ENCODE results near the gene XYLT2. TPM values are rescaled to one million over a fixed set of nuclear protein-coding genes. Genes with fewer than 3 reads are reported as not detected.
"Not testable (repeated sequence)": the region's sequence is repeated elsewhere in the genome, so short reads cannot be mapped to it uniquely, and the experiment has no call there.

The XYLT2 gene
- total RNA-seq, 1 experiment from 2014 or later, result 75.8 TPM

- H3K4me3 Mint-ChIP-seq (ENCODE audit: unreplicated experiment), result no peak overlapping the region
- H3K4me1 Mint-ChIP-seq (ENCODE audit: low read depth, unreplicated experiment), result no peaks in the 10 kb centered on the region
- POLR2A ChIA-PET, result interaction anchor here (0.6 kb wide), 1 partner anchor 554 kb away, joined by 3 read pairs; the partner anchor contains the start of gene TOB1
Measured at GRCh38 chr17:50312308-50312707, 33.6 kb upstream of the XYLT2 start.

GRCh38 chr17:50314456-50315011 lies 31.4 kb upstream of the XYLT2 start:
- Mint-ChIP-seq H3K4me3 (ENCODE audit: unreplicated experiment) (no peak overlapping the region), H3K27ac (ENCODE audit: unreplicated experiment) (no peak overlapping the region), H3K27me3 (ENCODE audit: insufficient read depth, unreplicated experiment) (peaks cover 8% of the 10 kb centered on the region), H3K36me3 (ENCODE audit: insufficient read depth, unreplicated experiment) (no peaks in the 10 kb centered on the region), H3K4me1 (ENCODE audit: low read depth, unreplicated experiment) (no peaks in the 10 kb centered on the region), H3K9me3 (ENCODE audit: unreplicated experiment) (no peaks in the 10 kb centered on the region)
- BruUV-seq (replicated peaks), result no TSS peak
- H3K4me1 ChIP-seq, result peaks cover 19% of the 10 kb centered on the region
- POLR2A ChIA-PET, result no interaction called here
- TF ChIP-seq CTCF (IDR thresholded peaks at IDR 0.05; ENCODE audit: insufficient read depth in 1 of 2, low read depth in 1 of 2, low read length in 1 of 2, severe bottlenecking in 1 of 2, unreplicated experiment in 1 of 2), result no peak
- H3K36me3 ChIP-seq (ENCODE audit: control insufficient read depth, insufficient read depth, low read length), result no peaks in the 10 kb centered on the region
- H3K27me3 ChIP-seq (replicated peaks; ENCODE audit: control insufficient read depth, insufficient read depth, low read length), result no peaks in the 10 kb centered on the region
- CTCF ChIA-PET, result no interaction called here
- H3K4me3 ChIP-seq (ENCODE audit: low read depth, low read length), result no peak overlapping the region
- intact Hi-C loops (cut with micrococcal nuclease; ENCODE audit: unreplicated experiment), result no loop called here
- H3K9me3 ChIP-seq, result no peaks in the 10 kb centered on the region
- DNase-seq, result no peak

More at GRCh38 chr17:50312308-50312707, 33.6 kb upstream of the XYLT2 start:
- TF ChIP-seq CTCF (IDR thresholded peaks at IDR 0.05; ENCODE audit: insufficient read depth in 1 of 2, low read depth in 1 of 2, low read length in 1 of 2, severe bottlenecking in 1 of 2, unreplicated experiment in 1 of 2), result no peak
- Histone ChIP-seq H3K4me1 (0 out of 2 replicates have a peak, but pooled peaks cover 4% of the 10 kb centered on the region), H3K9me3 (no peaks in the 10 kb centered on the region), H3K36me3 (ENCODE audit: control insufficient read depth, insufficient read depth, low read length) (no peaks in the 10 kb centered on the region), H3K27me3 (replicated peaks; ENCODE audit: control insufficient read depth, insufficient read depth, low read length) (no peaks in the 10 kb centered on the region), H3K4me3 (ENCODE audit: low read depth, low read length) (no peak overlapping the region)
- H3K9me3 Mint-ChIP-seq (ENCODE audit: unreplicated experiment), result no peaks in the 10 kb centered on the region
- DNase-seq, result no peak
- intact Hi-C loops (cut with micrococcal nuclease; ENCODE audit: unreplicated experiment), result no loop called here
- H3K27ac Mint-ChIP-seq (ENCODE audit: unreplicated experiment), result no peak overlapping the region
- no TSS peak for BruUV-seq (replicated peaks)
- H3K36me3 Mint-ChIP-seq (ENCODE audit: insufficient read depth, unreplicated experiment), result no peaks in the 10 kb centered on the region
- peaks cover 8% of the 10 kb centered on the region for H3K27me3 Mint-ChIP-seq (ENCODE audit: insufficient read depth, unreplicated experiment)
- CTCF ChIA-PET, result interaction anchor here (0.6 to 1.8 kb wide), 4 partner anchors 15 to 112 kb away, joined by 3 to 8 read pairs (median 3); partner anchors contain the start of gene LRRC59

GRCh38 chr17:50316016-50316587 lies 29.8 kb upstream of the XYLT2 start:
- Mint-ChIP-seq H3K36me3 (ENCODE audit: insufficient read depth, unreplicated experiment) (no peaks in the 10 kb centered on the region), H3K4me1 (ENCODE audit: low read depth, unreplicated experiment) (no peaks in the 10 kb centered on the region), H3K4me3 (ENCODE audit: unreplicated experiment) (no peak overlapping the region), H3K9me3 (ENCODE audit: unreplicated experiment) (no peaks in the 10 kb centered on the region), H3K27me3 (ENCODE audit: insufficient read depth, unreplicated experiment) (peaks cover 8% of the 10 kb centered on the region), H3K27ac (ENCODE audit: unreplicated experiment) (no peak overlapping the region)
- no peak for TF ChIP-seq CTCF (IDR thresholded peaks at IDR 0.05; ENCODE audit: insufficient read depth in 1 of 2, low read depth in 1 of 2, low read length in 1 of 2, severe bottlenecking in 1 of 2, unreplicated experiment in 1 of 2)
- DNase-seq, result no peak
- ChIA-PET POLR2A (no interaction called here), CTCF (interaction anchor here (1.6 kb wide), 1 partner anchor 18 kb away, joined by 4 read pairs; no protein-coding TSS in a partner anchor)
- Histone ChIP-seq H3K27me3 (replicated peaks; ENCODE audit: control insufficient read depth, insufficient read depth, low read length) (no peaks in the 10 kb centered on the region), H3K36me3 (ENCODE audit: control insufficient read depth, insufficient read depth, low read length) (no peaks in the 10 kb centered on the region), H3K9me3 (no peaks in the 10 kb centered on the region), H3K4me1 (peaks cover 17% of the 10 kb centered on the region), H3K4me3 (ENCODE audit: low read depth, low read length) (no peak overlapping the region)
- intact Hi-C loops (cut with micrococcal nuclease; ENCODE audit: unreplicated experiment), result no loop called here
- no TSS peak for BruUV-seq (replicated peaks)

- BruUV-seq (replicated peaks); H3K36me3 ChIP-seq (ENCODE audit: control insufficient read depth, insufficient read depth, low read length); DNase-seq; H3K27me3 Mint-ChIP-seq (ENCODE audit: insufficient read depth, unreplicated experiment); intact Hi-C loops (cut with micrococcal nuclease; ENCODE audit: unreplicated experiment); H3K4me3 ChIP-seq (ENCODE audit: low read depth, low read length); H3K27me3 ChIP-seq (replicated peaks; ENCODE audit: control insufficient read depth, insufficient read depth, low read length); H3K9me3 ChIP-seq; H3K9me3 Mint-ChIP-seq (ENCODE audit: unreplicated experiment); POLR2A ChIA-PET; H3K4me1 Mint-ChIP-seq (ENCODE audit: low read depth, unreplicated experiment); H3K27ac Mint-ChIP-seq (ENCODE audit: unreplicated experiment); H3K36me3 Mint-ChIP-seq (ENCODE audit: insufficient read depth, unreplicated experiment); H3K4me3 Mint-ChIP-seq (ENCODE audit: unreplicated experiment): not testable (repeated sequence)
- H3K4me1 ChIP-seq, result peaks cover 17% of the 10 kb centered on the region
- CTCF ChIA-PET, result interaction anchor here (0.6 to 1.6 kb wide), 2 partner anchors 18 to 628 kb away, joined by 4 read pairs; no protein-coding TSS in a partner anchor
Measured at GRCh38 chr17:50316660-50317059, 29.3 kb upstream of the XYLT2 start.

Measured in Caco-2 (cell line).